ENCODE results near the gene ATF7. TPM values are rescaled to one million over a fixed set of nuclear protein-coding genes. Genes with fewer than 3 reads are reported as not detected.

The ATF7 gene
- 10 to 100 TPM; 15.9 to 23.5 TPM for polyA plus RNA-seq

GRCh38 chr12:53625946-53626701, at the start of gene ATF7:
Gene ATF7, minus strand, starts transcription at chr12:53626382. Its CDS starts 25,382 bp downstream, at chr12:53601000.
- no peaks in the 10 kb centered on the region for H3K36me3 ChIP-seq (ENCODE audit: control insufficient read depth in 2 of 2, insufficient read depth in 2 of 2, low read length in 1 of 2)
- no peaks in the 10 kb centered on the region for H3K9me3 ChIP-seq (ENCODE audit: control insufficient read depth in 2 of 2, insufficient read depth in 1 of 2, low read depth in 1 of 2, low read length in 1 of 2)
- H3K27me3 ChIP-seq (ENCODE audit: control insufficient read depth in 1 of 2, insufficient read depth in 2 of 2, low read length in 2 of 2) = no peaks in the 10 kb centered on the region
- no peaks in the 10 kb centered on the region for H3K4me1 ChIP-seq (ENCODE audit: control insufficient read depth in 2 of 2, insufficient read depth in 2 of 2, low read length in 1 of 2)
- H3K4me3 ChIP-seq (ENCODE audit: low read depth in 1 of 2, low read length in 2 of 2) = peak within 1 kb of the TSS; percentile 73 to 89
- 0 to 1% methylated on average over 45 to 48 of the region's 48 CpGs for WGBS, 2 donors
- peak within 1 kb of the TSS; percentile 90 to 98 for H3K27ac ChIP-seq (ENCODE audit: low read depth in 2 of 2, low read length in 1 of 2)

DNA sequence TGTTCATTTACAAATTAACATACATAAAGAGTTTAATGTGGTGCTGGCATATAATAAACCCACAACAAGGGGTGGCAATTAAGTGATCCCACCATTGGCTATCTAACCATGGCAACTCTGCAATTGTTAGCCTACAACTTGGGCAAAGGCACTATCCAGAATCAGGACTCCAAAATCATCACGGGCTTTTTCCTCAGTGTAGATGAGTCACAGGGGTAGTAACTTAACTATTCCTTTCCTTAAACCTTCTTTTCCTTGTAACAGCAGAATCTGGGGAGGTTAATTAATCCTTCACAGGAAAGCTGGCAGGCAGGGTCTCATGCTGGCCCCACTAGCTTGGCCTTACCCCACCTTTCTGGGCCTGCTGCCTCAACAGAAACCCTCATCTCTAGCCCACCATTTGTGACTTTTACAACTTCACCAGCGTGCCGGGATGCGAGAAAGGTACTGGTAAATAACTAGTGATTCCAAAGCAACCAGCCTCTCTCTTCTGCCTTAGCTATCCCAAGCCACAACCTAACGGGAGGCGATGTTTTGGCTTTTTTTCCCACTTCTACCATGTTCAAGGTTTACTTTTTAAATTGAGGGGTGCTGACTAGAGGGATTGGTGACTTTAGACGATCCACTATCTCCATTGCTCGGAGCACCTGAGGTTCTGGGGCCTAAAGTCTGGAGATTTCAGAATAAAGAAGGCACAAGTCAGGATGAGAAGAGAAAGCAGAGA, 49.0 kb upstream of the ATF7 start:
- Histone ChIP-seq H3K9me3 (ENCODE audit: control insufficient read depth in 2 of 2, insufficient read depth in 1 of 2, low read depth in 1 of 2, low read length in 1 of 2) (no peaks in the 10 kb centered on the region), H3K27ac (ENCODE audit: low read depth in 2 of 2, low read length in 1 of 2) (peak overlapping the region; percentile 90 to 92), H3K36me3 (ENCODE audit: control insufficient read depth in 2 of 2, insufficient read depth in 2 of 2, low read length in 1 of 2) (peaks cover 0 to 2% of the 10 kb centered on the region in 2 donors), H3K4me3 (ENCODE audit: low read depth in 1 of 2, low read length in 2 of 2) (peak overlapping the region; percentile 61 to 91), H3K4me1 (ENCODE audit: control insufficient read depth in 2 of 2, insufficient read depth in 2 of 2, low read length in 1 of 2) (peaks cover 2 to 5% of the 10 kb centered on the region in 2 donors), H3K27me3 (ENCODE audit: control insufficient read depth in 1 of 2, insufficient read depth in 2 of 2, low read length in 2 of 2) (no peaks in the 10 kb centered on the region)
- WGBS, 2 donors = 24 to 25% methylated on average over 8 of the region's 8 CpGs

- H3K9me3 ChIP-seq (ENCODE audit: control insufficient read depth in 2 of 2, insufficient read depth in 1 of 2, low read depth in 1 of 2, low read length in 1 of 2) = no peaks in the 10 kb centered on the region
- H3K4me1 ChIP-seq (ENCODE audit: control insufficient read depth in 2 of 2, insufficient read depth in 2 of 2, low read length in 1 of 2) = peaks cover 0 to 5% of the 10 kb centered on the region in 2 donors
- no peak overlapping the region for H3K27ac ChIP-seq (ENCODE audit: low read depth in 2 of 2, low read length in 1 of 2)
- peaks cover 10% of the 10 kb centered on the region in 2 donors for H3K36me3 ChIP-seq (ENCODE audit: control insufficient read depth in 2 of 2, insufficient read depth in 2 of 2, low read length in 1 of 2)
- H3K27me3 ChIP-seq (ENCODE audit: control insufficient read depth in 1 of 2, insufficient read depth in 2 of 2, low read length in 2 of 2) = no peaks in the 10 kb centered on the region
- no peak overlapping the region for H3K4me3 ChIP-seq (ENCODE audit: low read depth in 1 of 2, low read length in 2 of 2)
Measured at GRCh38 chr12:53670971-53671370, 44.8 kb upstream of the ATF7 start.

DNA sequence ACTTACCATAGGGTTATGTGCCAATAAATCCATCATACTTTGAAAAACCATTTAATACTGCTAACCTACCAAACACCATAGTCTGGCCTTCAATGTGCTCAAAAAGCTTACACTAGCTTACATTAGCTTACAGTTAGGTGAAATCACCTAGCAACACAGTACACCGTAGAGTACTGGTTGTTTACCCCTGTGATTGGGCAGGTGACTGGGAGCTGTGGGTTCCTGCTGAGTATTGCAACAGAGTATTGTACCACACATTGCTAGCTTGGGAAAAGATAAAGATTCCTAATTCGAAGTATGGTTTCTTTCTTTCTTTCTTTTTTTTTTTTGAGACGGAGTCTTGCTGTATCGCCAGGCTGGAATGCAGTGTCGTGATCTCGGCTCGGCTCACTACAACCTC, 44.1 kb upstream of the ATF7 start:
- no peaks in the 10 kb centered on the region for H3K27me3 ChIP-seq (ENCODE audit: control insufficient read depth in 1 of 2, insufficient read depth in 2 of 2, low read length in 2 of 2)
- H3K4me3 ChIP-seq (ENCODE audit: low read depth in 1 of 2, low read length in 2 of 2) = no peak overlapping the region
- peaks cover 10% of the 10 kb centered on the region in 2 donors for H3K36me3 ChIP-seq (ENCODE audit: control insufficient read depth in 2 of 2, insufficient read depth in 2 of 2, low read length in 1 of 2)
- no peak overlapping the region for H3K27ac ChIP-seq (ENCODE audit: low read depth in 2 of 2, low read length in 1 of 2)
- peaks cover 0 to 5% of the 10 kb centered on the region in 2 donors for H3K4me1 ChIP-seq (ENCODE audit: control insufficient read depth in 2 of 2, insufficient read depth in 2 of 2, low read length in 1 of 2)
- 92 to 94% methylated on average over 7 of the region's 7 CpGs for WGBS, 2 donors
- no peaks in the 10 kb centered on the region for H3K9me3 ChIP-seq (ENCODE audit: control insufficient read depth in 2 of 2, insufficient read depth in 1 of 2, low read depth in 1 of 2, low read length in 1 of 2)

DNA sequence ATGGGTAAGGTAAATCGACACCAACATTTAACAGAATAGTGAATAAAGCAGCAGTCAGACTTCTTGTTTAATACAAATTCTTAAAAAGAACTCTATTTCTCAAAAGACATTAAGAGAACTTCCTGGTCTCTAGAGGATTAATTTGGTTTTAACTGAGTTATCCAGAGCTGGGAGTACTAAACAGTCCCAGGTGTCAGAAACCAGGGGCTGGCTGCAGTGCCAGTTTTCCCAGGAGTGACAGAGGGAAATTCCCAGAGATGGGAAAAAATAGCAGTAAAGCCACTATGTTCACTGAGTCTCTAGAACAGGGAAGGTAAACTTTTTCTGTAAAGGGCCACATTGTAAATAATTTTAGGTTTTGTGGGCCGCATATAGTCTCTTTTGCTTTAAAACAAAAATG, 40.9 kb upstream of the ATF7 start:
- H3K4me3 ChIP-seq (ENCODE audit: low read depth in 1 of 2, low read length in 2 of 2) = no peak overlapping the region
- no peaks in the 10 kb centered on the region for H3K4me1 ChIP-seq (ENCODE audit: control insufficient read depth in 2 of 2, insufficient read depth in 2 of 2, low read length in 1 of 2)
- H3K27me3 ChIP-seq (ENCODE audit: control insufficient read depth in 1 of 2, insufficient read depth in 2 of 2, low read length in 2 of 2) = no peaks in the 10 kb centered on the region
- H3K9me3 ChIP-seq (ENCODE audit: control insufficient read depth in 2 of 2, insufficient read depth in 1 of 2, low read depth in 1 of 2, low read length in 1 of 2) = no peaks in the 10 kb centered on the region
- WGBS, 2 donors = 88 to 93% methylated on average over 2 of the region's 2 CpGs
- peaks cover 10 to 17% of the 10 kb centered on the region in 2 donors for H3K36me3 ChIP-seq (ENCODE audit: control insufficient read depth in 2 of 2, insufficient read depth in 2 of 2, low read length in 1 of 2)
- no peak overlapping the region for H3K27ac ChIP-seq (ENCODE audit: low read depth in 2 of 2, low read length in 1 of 2)

DNA sequence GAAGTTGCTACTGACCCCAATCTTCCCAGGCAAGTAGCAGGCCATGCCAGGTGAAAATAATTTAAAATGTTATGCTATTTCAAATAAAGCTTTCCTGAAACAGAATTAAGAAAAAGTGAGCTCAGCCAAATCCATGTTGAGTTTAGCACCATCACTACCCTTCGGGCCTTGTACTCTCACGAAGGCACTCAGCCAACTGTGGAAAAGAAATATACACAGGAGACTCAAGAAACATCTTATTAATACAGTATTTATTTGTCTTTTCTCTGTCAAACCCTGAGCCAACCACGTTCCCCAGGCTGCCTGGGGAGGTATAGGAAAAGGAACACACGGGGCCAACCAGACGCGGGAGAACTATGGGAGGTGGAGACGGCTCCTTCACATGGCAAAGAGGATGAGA, 38.8 kb upstream of the ATF7 start:
- Histone ChIP-seq H3K36me3 (ENCODE audit: control insufficient read depth in 2 of 2, insufficient read depth in 2 of 2, low read length in 1 of 2) (peaks cover 10 to 14% of the 10 kb centered on the region in 2 donors), H3K9me3 (ENCODE audit: control insufficient read depth in 2 of 2, insufficient read depth in 1 of 2, low read depth in 1 of 2, low read length in 1 of 2) (no peaks in the 10 kb centered on the region), H3K27me3 (ENCODE audit: control insufficient read depth in 1 of 2, insufficient read depth in 2 of 2, low read length in 2 of 2) (no peaks in the 10 kb centered on the region), H3K4me1 (ENCODE audit: control insufficient read depth in 2 of 2, insufficient read depth in 2 of 2, low read length in 1 of 2) (no peaks in the 10 kb centered on the region), H3K4me3 (ENCODE audit: low read depth in 1 of 2, low read length in 2 of 2) (no peak overlapping the region), H3K27ac (ENCODE audit: low read depth in 2 of 2, low read length in 1 of 2) (no peak overlapping the region)
- WGBS, 2 donors = 60 to 76% methylated on average over 7 of the region's 7 CpGs

DNA sequence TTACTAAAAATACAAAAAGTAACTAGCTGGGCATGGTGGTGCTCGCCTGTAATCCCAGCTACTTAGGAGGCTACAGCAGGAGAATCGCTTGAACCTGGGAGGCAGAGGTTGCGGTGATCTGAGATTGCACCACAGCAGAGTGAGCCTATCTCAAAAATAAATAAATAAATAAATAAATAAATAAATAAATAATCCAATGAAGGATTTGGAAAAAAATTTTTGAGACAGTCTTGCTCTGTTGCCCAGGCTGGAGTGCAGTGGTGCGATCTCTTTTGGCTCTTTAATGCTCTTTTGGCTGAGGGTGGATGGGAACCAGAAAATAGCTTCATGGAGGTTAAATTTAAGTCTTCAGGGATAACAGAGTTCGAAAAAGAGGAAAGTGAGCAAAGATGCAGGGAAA, 38.0 kb upstream of the ATF7 start:
- no peaks in the 10 kb centered on the region for H3K27me3 ChIP-seq (ENCODE audit: control insufficient read depth in 1 of 2, insufficient read depth in 2 of 2, low read length in 2 of 2)
- H3K4me3 ChIP-seq (ENCODE audit: low read depth in 1 of 2, low read length in 2 of 2) = no peak overlapping the region
- 84 to 85% methylated on average over 5 of the region's 5 CpGs for WGBS, 2 donors
- no peak overlapping the region for H3K27ac ChIP-seq (ENCODE audit: low read depth in 2 of 2, low read length in 1 of 2)
- no peaks in the 10 kb centered on the region for H3K4me1 ChIP-seq (ENCODE audit: control insufficient read depth in 2 of 2, insufficient read depth in 2 of 2, low read length in 1 of 2)
- H3K9me3 ChIP-seq (ENCODE audit: control insufficient read depth in 2 of 2, insufficient read depth in 1 of 2, low read depth in 1 of 2, low read length in 1 of 2) = no peaks in the 10 kb centered on the region
- peaks cover 5 to 9% of the 10 kb centered on the region in 2 donors for H3K36me3 ChIP-seq (ENCODE audit: control insufficient read depth in 2 of 2, insufficient read depth in 2 of 2, low read length in 1 of 2)

DNA sequence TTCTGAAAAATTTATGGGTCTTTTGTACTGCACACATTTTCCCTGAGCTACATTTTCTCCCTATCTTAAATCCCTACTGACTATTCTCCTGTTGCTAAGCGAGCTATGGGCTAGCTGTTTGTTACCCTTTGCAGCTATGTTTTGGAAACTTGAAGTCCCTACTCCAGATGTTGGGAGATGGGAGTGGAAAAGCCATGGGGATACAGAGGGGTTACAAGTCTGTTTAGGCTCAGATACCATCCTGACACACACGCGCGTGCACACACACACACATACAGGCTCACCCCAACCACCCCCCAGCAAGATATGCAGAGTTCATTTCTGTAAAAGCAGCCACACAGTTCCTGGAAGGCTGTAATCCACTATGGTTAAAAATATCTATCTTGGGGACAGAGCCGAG, 33.9 kb upstream of the ATF7 start:
- Histone ChIP-seq H3K4me1 (ENCODE audit: control insufficient read depth in 2 of 2, insufficient read depth in 2 of 2, low read length in 1 of 2) (no peaks in the 10 kb centered on the region), H3K27me3 (ENCODE audit: control insufficient read depth in 1 of 2, insufficient read depth in 2 of 2, low read length in 2 of 2) (no peaks in the 10 kb centered on the region), H3K9me3 (ENCODE audit: control insufficient read depth in 2 of 2, insufficient read depth in 1 of 2, low read depth in 1 of 2, low read length in 1 of 2) (no peaks in the 10 kb centered on the region), H3K4me3 (ENCODE audit: low read depth in 1 of 2, low read length in 2 of 2) (no peak overlapping the region), H3K27ac (ENCODE audit: low read depth in 2 of 2, low read length in 1 of 2) (peak overlapping the region in 1 of 2 donors; percentile 54), H3K36me3 (ENCODE audit: control insufficient read depth in 2 of 2, insufficient read depth in 2 of 2, low read length in 1 of 2) (peaks cover 0 to 6% of the 10 kb centered on the region in 2 donors)
- 66% methylated on average over 5 of the region's 5 CpGs for WGBS, 2 donors

DNA sequence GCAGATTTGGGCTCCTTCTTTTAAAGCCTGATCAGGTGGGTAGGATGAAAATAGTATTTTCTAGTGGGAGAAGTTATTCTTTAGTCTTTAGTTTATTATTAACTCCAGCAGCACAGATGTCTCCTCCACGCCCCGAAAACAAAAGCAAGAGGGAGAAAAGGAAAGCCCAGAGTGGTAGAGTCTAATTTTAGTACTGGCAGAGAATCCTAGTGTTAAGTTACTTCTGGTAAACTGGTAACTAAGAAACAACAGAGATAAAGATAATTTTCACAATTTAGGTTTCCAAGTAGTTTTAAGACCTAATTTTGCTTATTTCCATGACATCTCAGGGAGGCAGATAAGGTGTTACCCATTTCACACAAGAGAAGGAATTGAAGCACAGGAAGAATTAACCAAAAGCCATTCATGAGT, 33.4 kb upstream of the ATF7 start:
- no peaks in the 10 kb centered on the region for H3K9me3 ChIP-seq (ENCODE audit: control insufficient read depth in 2 of 2, insufficient read depth in 1 of 2, low read depth in 1 of 2, low read length in 1 of 2)
- H3K4me1 ChIP-seq (ENCODE audit: control insufficient read depth in 2 of 2, insufficient read depth in 2 of 2, low read length in 1 of 2) = no peaks in the 10 kb centered on the region
- H3K27ac ChIP-seq (ENCODE audit: low read depth in 2 of 2, low read length in 1 of 2) = peak overlapping the region in 1 of 2 donors; percentile 87
- peaks cover 0 to 4% of the 10 kb centered on the region in 2 donors for H3K36me3 ChIP-seq (ENCODE audit: control insufficient read depth in 2 of 2, insufficient read depth in 2 of 2, low read length in 1 of 2)
- WGBS, 2 donors = 21 to 36% methylated on average over 2 of the region's 2 CpGs
- no peak overlapping the region for H3K4me3 ChIP-seq (ENCODE audit: low read depth in 1 of 2, low read length in 2 of 2)
- no peaks in the 10 kb centered on the region for H3K27me3 ChIP-seq (ENCODE audit: control insufficient read depth in 1 of 2, insufficient read depth in 2 of 2, low read length in 2 of 2)

Data from esophagus (tissue), 2 donors.